GM19372 (cell line): ENCODE measurements around the gene SERINC2.

Experiments
- ATAC-seq: cut with Tn5 transposase; IDR thresholded peaks from one replicate; pipeline ENCODE4 v1.9.1; 2021; ENCODE audit warnings: mild to moderate bottlenecking, low read depth, moderate library complexity; ENCODE audit not compliant: unreplicated experiment

The SERINC2 gene

DNA sequence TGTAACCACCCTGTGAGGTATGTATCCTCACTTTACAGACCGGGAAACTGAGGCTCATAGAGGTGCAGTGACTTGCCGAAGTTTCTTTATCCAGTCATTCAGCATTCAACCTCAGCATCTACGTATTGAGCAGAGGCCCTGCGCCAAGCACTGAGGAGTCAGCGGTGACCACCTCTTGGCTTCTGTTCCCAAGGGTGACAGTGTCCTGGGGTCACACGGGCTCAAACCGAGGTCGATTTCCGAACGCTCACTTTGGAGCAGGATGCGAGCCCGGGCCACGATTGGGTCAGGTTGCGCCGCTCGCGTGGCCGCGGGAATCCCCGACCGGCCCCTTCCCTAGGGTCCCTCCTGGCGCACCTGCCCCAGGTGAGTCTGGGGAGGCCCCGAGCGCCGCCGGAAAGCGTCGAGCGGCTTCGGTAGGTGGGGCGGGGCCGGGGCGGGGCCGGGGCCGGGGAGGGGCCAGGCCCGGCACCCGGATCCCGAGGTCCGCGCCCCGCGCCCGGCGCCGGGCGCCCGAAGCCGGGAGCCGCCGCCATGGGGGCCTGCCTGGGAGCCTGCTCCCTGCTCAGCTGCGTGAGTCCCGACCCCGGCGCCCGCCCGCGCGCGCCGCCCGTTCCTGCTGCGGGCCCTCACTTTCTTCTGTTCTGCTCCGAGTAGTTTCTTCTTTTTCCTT lies at the start of gene SERINC2:
TSS of gene SERINC2 (plus strand) at position 482 of the 673 bp plus-strand sequence. CDS start at position 535, 53 bp downstream.
- ATAC-seq: no peak

- ATAC-seq: no peak
Measured at GRCh38 chr1:31364561-31365250, 48.3 kb upstream of the SERINC2 start.

DNA sequence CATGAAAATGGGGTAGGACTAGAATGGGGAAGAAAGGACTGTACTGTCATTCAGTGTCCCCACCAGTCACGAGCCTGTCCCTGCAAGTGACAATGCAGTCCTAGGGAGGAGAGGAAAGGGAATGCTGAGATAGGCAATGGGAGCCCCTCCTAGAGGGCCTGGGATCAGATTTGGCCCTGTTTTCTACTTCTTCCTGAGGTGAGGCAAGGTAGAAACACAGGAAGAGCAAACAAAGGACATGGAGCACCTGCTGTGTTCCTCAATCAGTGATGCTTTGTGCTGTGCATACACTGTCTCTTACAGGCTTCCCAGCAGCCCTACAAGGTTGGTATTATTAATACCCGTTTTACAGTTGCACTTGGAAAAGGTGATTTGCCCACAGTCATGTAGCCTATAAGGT lies 46.2 kb upstream of the SERINC2 start:
- ATAC-seq: no peak

GRCh38 chr1:31368611-31369107 lies 44.4 kb upstream of the SERINC2 start:
- ATAC-seq: no peak

DNA sequence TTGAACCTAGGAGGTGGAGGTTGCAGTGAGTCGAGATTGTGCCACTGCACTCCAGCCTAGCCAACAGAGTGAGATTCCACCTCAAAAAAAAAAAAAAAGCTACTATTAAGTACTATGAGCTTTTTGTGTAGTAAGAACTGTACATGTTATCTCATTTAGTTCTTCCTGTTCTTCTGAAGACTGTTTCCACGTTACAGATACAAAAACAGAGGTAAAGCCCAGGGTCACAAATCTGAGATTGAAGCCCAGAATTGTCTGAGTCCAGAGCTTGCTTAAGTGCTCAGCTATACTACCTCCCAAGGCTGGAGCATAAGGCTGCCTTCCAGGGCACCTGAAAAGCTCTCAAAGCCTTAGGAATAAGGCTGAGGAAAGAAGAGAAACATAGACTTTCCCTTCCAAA lies 43.0 kb upstream of the SERINC2 start:
- no peak for ATAC-seq

GRCh38 chr1:31370565-31370964 lies 42.4 kb upstream of the SERINC2 start:
- no peak for ATAC-seq

GRCh38 chr1:31371121-31371959 lies 41.7 kb upstream of the SERINC2 start:
- no peak for ATAC-seq

DNA sequence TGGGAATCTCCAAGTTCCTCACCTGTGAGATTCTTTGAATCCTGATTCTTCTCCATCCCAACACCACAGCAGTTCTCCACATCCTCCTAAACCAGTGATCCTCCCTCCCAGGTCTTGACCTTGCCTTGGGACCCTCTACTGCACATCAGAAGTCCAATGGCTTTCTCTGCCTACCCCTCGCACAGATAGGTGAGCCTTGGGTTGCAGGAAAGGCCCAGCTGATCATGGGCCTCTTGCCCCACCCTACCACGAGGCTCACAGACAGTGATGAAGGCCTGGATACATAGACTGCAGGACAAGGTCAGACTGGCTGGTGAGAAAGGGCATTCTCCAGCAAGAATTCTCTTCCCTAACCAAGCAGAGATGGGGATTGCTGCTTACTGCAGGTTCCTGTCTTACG lies 41.0 kb upstream of the SERINC2 start:
- ATAC-seq: no peak

DNA sequence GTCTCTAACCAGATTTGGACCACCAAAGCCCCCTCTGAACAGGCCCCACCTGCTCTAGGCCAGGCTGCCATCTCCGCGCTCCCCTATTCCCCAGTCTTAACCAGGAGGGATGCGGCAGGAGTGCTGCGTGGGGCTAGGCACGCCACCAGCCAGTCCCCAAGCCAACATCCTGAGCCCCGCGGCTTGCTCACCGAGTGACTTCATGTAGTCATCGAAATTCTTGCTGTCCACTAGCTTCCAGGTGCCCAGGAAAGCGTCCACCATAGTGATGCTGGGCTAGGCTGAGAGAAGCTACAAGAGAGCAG lies 40.3 kb upstream of the SERINC2 start:
- ATAC-seq: no peak

DNA sequence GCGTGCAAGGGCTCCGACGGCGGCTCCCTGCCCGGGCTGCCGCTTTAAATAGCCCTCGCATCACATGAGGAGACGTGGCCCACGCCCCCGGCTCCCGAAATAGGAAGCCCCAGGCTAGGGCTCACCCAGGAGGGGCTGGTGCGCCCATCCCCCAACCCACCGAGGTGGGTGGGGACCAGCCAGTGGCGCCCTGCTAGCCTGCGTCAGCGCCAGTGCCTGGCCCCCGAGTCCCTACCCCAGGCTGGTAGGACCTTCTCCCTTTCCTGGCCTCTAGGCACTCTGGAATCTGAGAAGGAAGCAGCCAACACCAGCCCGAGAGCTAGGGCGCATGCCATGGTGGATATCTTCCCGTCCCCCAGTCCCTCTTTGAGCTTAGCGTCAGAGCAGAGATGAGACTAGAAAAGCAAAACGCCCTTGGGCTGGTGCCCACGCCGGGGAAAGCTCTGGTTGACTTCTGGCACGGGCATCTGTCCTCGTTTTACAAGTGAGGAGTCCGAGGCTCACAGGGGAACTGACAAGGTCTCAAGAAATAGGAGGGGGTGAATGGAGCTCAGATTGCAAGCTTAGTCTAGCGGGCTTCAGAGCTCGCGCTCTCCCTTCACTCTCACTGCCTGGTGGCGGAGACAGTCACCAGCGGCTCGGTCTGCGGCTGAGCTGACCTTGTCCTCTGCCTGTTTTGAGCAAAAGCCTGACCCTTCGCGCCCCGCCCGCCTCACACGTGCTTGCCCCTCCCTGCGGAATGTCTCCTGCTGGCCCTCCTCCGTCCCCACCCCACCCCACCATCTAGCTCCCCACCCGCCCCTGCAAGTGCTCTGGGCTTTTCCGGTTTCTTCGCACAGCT lies 39.7 kb upstream of the SERINC2 start, which contains the start of gene FABP3:
TSS of gene FABP3 (minus strand) at position 21 of the 841 bp plus-strand sequence. CDS start 62 bp downstream, outside the sequence.
- ATAC-seq: no peak

DNA sequence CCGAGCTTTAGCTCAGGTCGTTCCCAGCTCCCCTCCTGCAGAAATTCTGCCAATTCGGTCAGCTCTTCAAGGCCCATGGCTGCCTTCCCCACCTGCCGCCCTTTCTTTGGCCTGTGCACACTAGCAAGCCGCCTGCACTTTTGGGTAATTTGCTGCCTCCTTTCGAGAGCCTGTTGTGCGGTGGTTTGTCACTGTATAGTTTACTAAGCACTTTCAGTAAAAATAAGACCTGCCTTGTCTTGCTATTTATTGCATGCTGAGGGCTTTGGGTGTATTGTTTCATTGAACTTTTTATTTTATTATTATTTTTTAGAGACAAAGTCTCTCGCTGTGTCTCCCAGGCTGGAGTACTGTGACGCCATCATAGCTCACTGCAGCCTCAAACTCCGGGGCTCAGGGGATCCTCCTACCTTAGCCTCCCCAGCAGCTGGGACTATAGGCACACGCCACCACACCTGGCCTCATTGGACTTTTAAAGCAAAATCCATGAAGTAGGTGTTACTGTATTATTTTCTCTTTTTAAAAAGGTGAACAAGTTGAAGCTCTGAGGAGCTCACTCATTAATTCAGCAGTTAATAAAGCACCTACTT lies 39.0 kb upstream of the SERINC2 start:
- no peak for ATAC-seq

GRCh38 chr1:31374511-31375196 lies 38.4 kb upstream of the SERINC2 start:
- no peak for ATAC-seq

GRCh38 chr1:31376375-31377134 lies 36.5 kb upstream of the SERINC2 start:
- no peak for ATAC-seq

DNA sequence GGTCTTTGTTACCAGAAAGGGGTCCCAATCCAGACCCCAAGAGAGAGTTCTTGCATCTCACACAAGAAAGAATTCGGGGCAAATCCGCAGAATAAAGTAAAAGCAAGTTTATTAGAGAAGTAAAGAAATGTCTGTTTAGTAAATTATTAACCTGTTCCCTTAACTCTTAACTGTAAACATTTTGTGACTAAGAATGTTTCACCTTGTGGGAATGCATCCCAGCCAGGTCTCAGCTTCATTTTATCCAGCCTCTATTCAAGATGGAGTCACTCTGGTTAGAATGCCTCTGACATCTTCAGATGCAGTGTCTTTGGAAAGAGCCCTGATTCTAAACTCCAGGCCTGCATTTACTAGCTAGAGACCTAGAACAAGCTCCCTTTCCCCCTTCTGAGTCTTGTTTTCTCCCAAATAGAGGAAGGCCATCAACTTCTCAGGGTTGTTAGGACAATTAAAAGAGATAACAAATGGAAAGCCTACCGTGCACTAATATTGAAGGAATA lies 35.6 kb upstream of the SERINC2 start:
- ATAC-seq: no peak

DNA sequence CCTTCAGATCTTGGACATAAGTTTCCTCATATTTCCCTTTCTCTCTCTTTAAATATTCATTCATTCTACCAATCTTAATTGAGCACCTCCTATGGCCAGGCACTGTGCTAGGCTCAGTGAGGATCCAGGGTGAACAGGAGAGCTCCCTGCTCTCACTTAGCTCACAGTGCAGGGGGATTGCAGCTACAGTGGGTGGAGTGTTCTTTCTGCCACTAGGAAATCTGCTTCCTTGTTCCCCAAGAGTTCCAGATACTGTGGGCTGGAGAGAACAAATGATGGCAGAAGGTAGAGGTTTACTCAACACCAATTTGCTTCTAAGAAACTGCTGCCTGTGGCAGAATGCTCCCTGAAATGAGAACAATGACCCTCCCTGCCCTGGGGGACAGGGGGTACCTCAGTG lies 35.0 kb upstream of the SERINC2 start:
- no peak for ATAC-seq

- no peak for ATAC-seq
Measured at GRCh38 chr1:31380181-31380580, 32.8 kb upstream of the SERINC2 start.

GRCh38 chr1:31381394-31382294 lies 31.4 kb upstream of the SERINC2 start:
- no peak for ATAC-seq
